Heart left ventricle (tissue), 16 donors: ENCODE data around the gene ATM. TPM values are rescaled to one million over a fixed set of nuclear protein-coding genes. Genes with fewer than 3 reads are reported as not detected.

Experiments
- ATAC-seq, 4 donors: fragments of 200-7000 bp; cut with Tn5 transposase; one replicate each; pipeline ENCODE4 v1.9.1; 2020 to 2022; ENCODE audit warnings: moderate library complexity in 4 of 4, mild to moderate bottlenecking in 3 of 4, moderate number of reproducible peaks in 1 of 4
- DNase-seq, 5 donors: peaks; one replicate each; pipeline ENCODE4 v3.0.0-alpha.2; 2020
- H3K27ac ChIP-seq, 12 donors: fragments of 200-600 bp; sonication (generic) in 4 of 12; one replicate each; pipeline versions ENCODE4 v1.5.0 to v1.8.0; 2016 to 2022; ENCODE audit warnings: mild to moderate bottlenecking in 2 of 12
- H3K27me3 ChIP-seq, 9 donors: fragments of 200-600 bp; sonication (generic) in 2 of 9; one replicate each; pipeline versions ENCODE4 v1.5.1 to v1.8.0; 2016 to 2022; ENCODE audit warnings: mild to moderate bottlenecking in 3 of 9
- H3K36me3 ChIP-seq, 9 donors: fragments of 200-600 bp; sonication (generic) in 2 of 9; one replicate each; pipeline versions ENCODE4 v1.5.0 to v1.8.0; 2018 to 2022; ENCODE audit warnings: mild to moderate bottlenecking in 2 of 9
- H3K4me1 ChIP-seq, 12 donors: fragments of 200-600 bp; sonication (generic) in 4 of 12; one replicate each; pipeline versions ENCODE4 v1.5.0 to v1.8.0; 2016 to 2022; ENCODE audit warnings: mild to moderate bottlenecking in 3 of 12
- H3K4me3 ChIP-seq, 12 donors: fragments of 200-600 bp; sonication (generic) in 4 of 12; one replicate each; pipeline versions ENCODE4 v1.5.0 to v1.8.0; 2017 to 2022; ENCODE audit warnings: mild to moderate bottlenecking in 9 of 12, moderate library complexity in 4 of 12
- H3K9me3 ChIP-seq, 12 donors: fragments of 200-600 bp; sonication (generic) in 4 of 12; one replicate each; pipeline versions ENCODE4 v1.5.0 to v1.8.0; 2016 to 2022; ENCODE audit warnings: mild to moderate bottlenecking in 1 of 12
- POLR2A ChIP-seq, 2 donors: fragments of 450-650 bp; IDR thresholded peaks; one replicate each; pipeline ENCODE4 v1.6.1; 2017; ENCODE audit warnings: antibody characterized with exemption in 2 of 2, mild to moderate bottlenecking in 2 of 2, moderate library complexity in 2 of 2
- WGBS, 4 donors: extraction: QIAGEN DNeasy Blood & Tissue Kit in 2 of 4; methylation state at CpG; one replicate each; pipeline versions ENCODE4 v1.1.5 to v1.1.7; 2013 to 2018; 5-methylcytosine and 5-hydroxymethylcytosine counted together
- intact Hi-C, 10 donors: fragments of 100-400 bp; cut with DNase I; formaldehyde crosslinking; loops; one replicate each; pipeline versions ENCODE4 v1.11.1 to v1.14.2; 2022
- polyA plus RNA-seq, 2 donors: library from polyadenylated mRNA; stranded (reverse); fragments of 200-250 nt; gene quantifications; one replicate each; pipeline ENCODE4 v1.2.3, GENCODE V29; 2013
- total RNA-seq, 9 donors: library from RNA; depleted of rRNA in 2 of 9; stranded (reverse); fragments of >200 nt in 2 of 9; fragmentation: NEBNext Ultra II Directional in 3 of 9; extraction: Animal tissue kit (Norgen Biotek cat#: 25700) in 3 of 9; gene quantifications; one replicate each; pipeline versions ENCODE4 v1.1.0 to v1.2.4, GENCODE V29; 2016 to 2023
- TF ChIP-seq, protein P1 (sequence below), 12 donors: fragments of 200-600 bp; sonication (generic) in 4 of 12; IDR thresholded peaks; one replicate each; pipeline versions ENCODE4 v1.5.0 to v1.8.0; 2018 to 2022; ENCODE audit warnings: antibody characterized with exemption in 12 of 12, mild to moderate bottlenecking in 5 of 12
- donor health status: ischemic (EF 13 %, LVEDD 7.1; RV severe dilation, severe dysfunction).
- donor health status: healthy with polysubstance abuse.
- donor health status: DM: no; HTN: yes; CAD: no.
- donor health status: DM: no; HTN: no; CAD: no.
- donor health status: ischemic (EF 25% LVEDD 6.9; RV normal size, moderate dysfunction).
- donor health status: ischemic (EF 25% LVEDD 5.7; RV mildly dilated, moderate dysfunction).
- donor health status: healthy.
- donor health status: DM: yes; HTN: yes; CAD: no.
- donor health status: ischemic (EF 35%, LVEDD 5.7; RV mildly dilated, moderate dysfunction).
- donor health status: nonischemic (EF 11% LVEDD 7.7; RV severe dilation, severe dysfunction).
- donor health status: DM: yes; HTN: yes; CAD: no.
- donor health status: PGD.
- donor health status: ischemic (EF 29% LVEDD 5.4; RV normal size, mild dysfunction).
- donor health status: nonischemic (EF 23%, LVEDD 6.1; RV moderate dilation, normal function).

Gene ATM
- total and polyA plus RNA-seq, 11 donors = 14.0 to 50.8 (median 31.2) TPM

DNA sequence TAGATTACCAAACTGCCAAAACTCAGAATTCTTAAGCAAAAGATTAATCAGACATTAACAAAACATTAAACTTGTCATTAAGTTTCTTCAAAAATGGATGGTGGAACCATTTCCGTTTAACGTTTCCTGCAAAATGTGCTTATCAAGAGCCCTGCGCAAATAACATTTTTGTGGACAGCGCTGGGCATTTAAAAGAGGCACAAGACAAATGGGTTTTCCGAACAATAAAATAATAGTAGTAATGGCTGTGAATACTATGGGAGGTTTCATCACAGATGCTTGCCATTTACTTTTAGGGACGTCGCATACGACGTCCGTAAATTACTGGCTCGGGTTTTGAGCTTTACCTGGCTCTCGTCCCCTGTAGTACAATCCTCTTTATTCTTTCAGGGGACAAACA lies 1.5 kb upstream of the ATM start:
- peaks cover 0 to 4% (median 0%) of the 10 kb centered on the region in 9 donors for H3K36me3 ChIP-seq
- 1 to 5% (median 3%) methylated on average over 12 of the region's 12 CpGs for WGBS, 4 donors
- DNase-seq (no peak), ATAC-seq (no peak)
- H3K27me3 ChIP-seq = no peaks in the 10 kb centered on the region
- peaks cover 0 to 81% (median 34%) of the 10 kb centered on the region in 12 donors for H3K4me1 ChIP-seq
- TF ChIP-seq, protein P1, sequence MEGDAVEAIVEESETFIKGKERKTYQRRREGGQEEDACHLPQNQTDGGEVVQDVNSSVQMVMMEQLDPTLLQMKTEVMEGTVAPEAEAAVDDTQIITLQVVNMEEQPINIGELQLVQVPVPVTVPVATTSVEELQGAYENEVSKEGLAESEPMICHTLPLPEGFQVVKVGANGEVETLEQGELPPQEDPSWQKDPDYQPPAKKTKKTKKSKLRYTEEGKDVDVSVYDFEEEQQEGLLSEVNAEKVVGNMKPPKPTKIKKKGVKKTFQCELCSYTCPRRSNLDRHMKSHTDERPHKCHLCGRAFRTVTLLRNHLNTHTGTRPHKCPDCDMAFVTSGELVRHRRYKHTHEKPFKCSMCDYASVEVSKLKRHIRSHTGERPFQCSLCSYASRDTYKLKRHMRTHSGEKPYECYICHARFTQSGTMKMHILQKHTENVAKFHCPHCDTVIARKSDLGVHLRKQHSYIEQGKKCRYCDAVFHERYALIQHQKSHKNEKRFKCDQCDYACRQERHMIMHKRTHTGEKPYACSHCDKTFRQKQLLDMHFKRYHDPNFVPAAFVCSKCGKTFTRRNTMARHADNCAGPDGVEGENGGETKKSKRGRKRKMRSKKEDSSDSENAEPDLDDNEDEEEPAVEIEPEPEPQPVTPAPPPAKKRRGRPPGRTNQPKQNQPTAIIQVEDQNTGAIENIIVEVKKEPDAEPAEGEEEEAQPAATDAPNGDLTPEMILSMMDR (IDR thresholded peaks at IDR 0.05) = no peak
- TF ChIP-seq POLR2A (IDR thresholded peaks at IDR 0.05) = no peak
- H3K4me3 ChIP-seq = peak overlapping the region; percentile 68 to 93 (median 78)
- peak overlapping the region in 11 of 12 donors; percentile 89 to 98 (median 93) for H3K27ac ChIP-seq
- intact Hi-C loops = loop anchor here in 6 of 10 donors (5.0 to 10.0 kb wide), 6 partner anchors 47 to 273 kb away; partner anchors contain the start of genes ACAT1 (in 2 of the 6), C11orf65 (in 1 of the 6), CUL5 (in 1 of the 6) and POGLUT3 (in 1 of the 6)
- no peaks in the 10 kb centered on the region for H3K9me3 ChIP-seq

DNA sequence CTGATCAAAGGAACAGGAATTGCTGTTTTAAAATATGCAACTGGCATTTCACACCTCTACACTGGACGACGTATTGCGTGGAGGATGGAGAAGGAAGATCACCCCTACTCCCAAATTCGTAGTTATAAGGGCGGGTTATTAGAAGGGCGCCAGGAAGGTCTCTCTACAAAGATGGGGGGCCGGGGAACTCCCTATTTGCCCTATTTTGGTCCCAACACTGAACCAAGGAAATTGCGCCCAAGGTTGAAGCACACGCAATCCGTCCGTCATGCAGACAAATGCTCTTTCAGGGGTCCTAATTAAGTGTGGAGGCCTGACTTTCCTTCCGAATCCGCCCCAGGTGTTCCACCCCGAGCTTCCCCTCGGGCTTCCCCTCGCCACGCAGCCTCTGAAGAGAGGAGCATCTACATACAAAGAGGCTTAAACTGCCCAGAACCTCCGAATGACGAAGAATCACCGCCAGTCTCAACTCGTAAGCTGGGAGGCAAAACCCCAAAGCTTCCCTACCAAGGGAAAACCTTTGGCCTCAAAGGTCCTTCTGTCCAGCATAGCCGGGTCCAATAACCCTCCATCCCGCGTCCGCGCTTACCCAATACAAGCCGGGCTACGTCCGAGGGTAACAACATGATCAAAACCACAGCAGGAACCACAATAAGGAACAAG lies 825 bp upstream of the ATM start:
- peak in 1 of 5 donors; percentile 28 for DNase-seq
- H3K9me3 ChIP-seq = no peaks in the 10 kb centered on the region
- H3K27ac ChIP-seq = peak overlapping the region; percentile 75 to 98 (median 93)
- peak overlapping the region; percentile 68 to 93 (median 78) for H3K4me3 ChIP-seq
- TF ChIP-seq, protein P1 (IDR thresholded peaks at IDR 0.05) = no peak
- no peak for TF ChIP-seq POLR2A (IDR thresholded peaks at IDR 0.05)
- H3K36me3 ChIP-seq = peaks cover 0 to 4% (median 0%) of the 10 kb centered on the region in 9 donors
- peaks cover 0 to 79% (median 34%) of the 10 kb centered on the region in 12 donors for H3K4me1 ChIP-seq
- intact Hi-C loops = loop anchor here in 7 of 10 donors (1.0 to 10.0 kb wide), 10 partner anchors 47 to 273 kb away; partner anchors contain the start of genes ACAT1 (in 3 of the 7), C11orf65 (in 2 of the 7), CUL5 (in 2 of the 7) and POGLUT3 (in 1 of the 7)
- no peaks in the 10 kb centered on the region for H3K27me3 ChIP-seq
- WGBS, 4 donors = 0 to 1% (median 0%) methylated on average over 27 to 29 of the region's 29 CpGs
- no peak for ATAC-seq

DNA sequence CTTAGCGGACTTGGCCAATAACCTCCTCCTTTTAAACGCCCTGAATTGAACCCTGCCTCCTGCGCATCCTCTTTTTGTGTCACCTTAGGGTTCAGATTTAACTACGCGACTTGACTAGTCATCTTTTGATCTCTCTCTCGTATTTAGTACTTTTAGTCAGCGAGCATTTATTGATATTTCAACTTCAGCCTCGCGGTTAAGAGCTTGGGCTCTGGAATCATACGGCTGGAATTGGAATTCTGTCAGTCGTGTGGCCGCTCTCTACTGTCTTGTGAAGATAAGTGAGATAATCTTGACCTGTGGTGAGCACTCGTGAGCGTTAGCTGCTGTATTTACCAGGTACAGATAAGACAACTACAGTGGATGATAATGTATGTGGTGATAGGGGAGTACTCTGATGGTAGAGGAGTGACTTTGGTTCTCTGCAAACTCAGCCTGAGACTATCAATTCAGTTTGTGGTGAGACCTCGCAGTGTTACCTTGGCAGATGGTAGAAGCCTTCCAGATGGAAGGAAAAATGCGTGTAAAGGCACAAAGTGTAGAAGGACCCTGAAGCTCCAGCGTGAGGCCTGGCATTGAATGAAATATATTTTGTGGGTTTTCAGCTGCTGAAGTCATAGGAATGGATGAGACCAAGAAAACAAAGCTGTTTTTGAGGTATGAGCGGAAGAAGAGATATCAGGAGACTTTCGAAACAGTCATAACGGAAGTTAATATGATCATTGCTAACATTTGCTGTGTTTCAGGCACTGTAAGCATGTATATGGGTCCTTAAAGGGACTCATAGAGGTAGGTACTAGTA lies 682 bp downstream of the ATM start:
- intact Hi-C loops = loop anchor here in 7 of 10 donors (2.0 to 10.0 kb wide), 9 partner anchors 49 to 271 kb away; partner anchors contain the start of genes ACAT1 (in 2 of the 7), C11orf65 (in 2 of the 7), CUL5 (in 2 of the 7) and POGLUT3 (in 1 of the 7)
- WGBS, 4 donors = 8 to 11% (median 9%) methylated on average over 20 of the region's 20 CpGs
- peak overlapping the region; percentile 68 to 93 (median 74) for H3K4me3 ChIP-seq
- H3K27ac ChIP-seq = peak overlapping the region; percentile 72 to 98 (median 93)
- H3K4me1 ChIP-seq = peaks cover 0 to 84% (median 33%) of the 10 kb centered on the region in 12 donors
- peaks cover 0 to 17% (median 12%) of the 10 kb centered on the region in 9 donors for H3K36me3 ChIP-seq
- no peaks in the 10 kb centered on the region for H3K27me3 ChIP-seq
- no peaks in the 10 kb centered on the region for H3K9me3 ChIP-seq
- ATAC-seq = no peak
- no peak for DNase-seq
- no peak for TF ChIP-seq POLR2A (IDR thresholded peaks at IDR 0.05)
- TF ChIP-seq, protein P1 (IDR thresholded peaks at IDR 0.05) = no peak
